HG02981 (cell line): ENCODE data around the gene MIA.
"Not testable (repeated sequence)": the region's sequence is repeated elsewhere in the genome, so short reads cannot be mapped to it uniquely, and the experiment has no call there.

ENCODE experiments used
- ATAC-seq: cut with Tn5 transposase; IDR thresholded peaks from one replicate; pipeline ENCODE4 v1.9.1; 2021; ENCODE audit warnings: mild to moderate bottlenecking, moderate library complexity; ENCODE audit not compliant: unreplicated experiment

The MIA gene

GRCh38 chr19:40777937-40778705, 2.8 kb downstream of the MIA start, which contains the start of gene RAB4B:
TSS of gene RAB4B (plus strand) at chr19:40778247. CDS start at chr19:40778376, 129 bp downstream.
- ATAC-seq, result peak; percentile 60

GRCh38 chr19:40778706-40779284, 3.5 kb downstream of the MIA start:
- no peak for ATAC-seq

DNA sequence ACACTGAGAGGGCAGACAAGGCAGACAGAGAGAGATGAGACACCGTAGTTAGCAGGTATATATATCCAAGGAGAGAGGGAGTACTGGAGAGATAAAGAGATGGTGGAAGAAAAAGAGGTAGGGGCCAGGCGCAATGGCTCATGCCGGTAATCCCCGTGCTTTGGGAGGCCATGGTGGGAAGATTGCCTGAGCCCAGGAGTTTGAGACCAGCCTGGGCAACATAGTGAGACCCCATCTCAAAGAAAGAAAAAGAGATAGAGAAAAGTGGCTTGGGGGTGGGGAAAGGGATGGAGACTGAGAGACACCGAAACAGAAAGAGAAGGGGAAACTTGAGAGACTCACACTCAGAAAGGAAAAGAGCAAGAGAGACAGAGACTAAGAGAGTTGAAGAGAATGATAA, 5.3 kb downstream of the MIA start:
- no peak for ATAC-seq

DNA sequence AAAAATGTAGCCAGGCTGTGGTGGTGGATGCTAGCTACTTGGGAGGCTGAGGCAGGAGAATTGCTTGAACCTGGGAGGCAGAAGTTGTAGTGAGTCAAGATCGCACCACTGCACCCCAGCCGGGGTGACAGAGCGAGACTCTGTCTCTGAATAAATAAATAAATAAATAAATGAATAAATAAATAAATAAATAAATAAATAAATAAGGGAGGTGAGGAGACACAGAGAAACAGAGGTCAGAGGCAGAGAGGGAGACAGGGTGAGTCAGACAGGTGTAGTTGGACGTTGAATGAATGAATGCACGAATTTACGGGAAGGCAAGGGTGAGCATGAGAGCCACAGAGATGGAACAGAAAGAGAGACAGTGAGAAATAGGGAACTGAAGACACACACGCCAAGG, 5.8 kb downstream of the MIA start:
- ATAC-seq, result no peak

DNA sequence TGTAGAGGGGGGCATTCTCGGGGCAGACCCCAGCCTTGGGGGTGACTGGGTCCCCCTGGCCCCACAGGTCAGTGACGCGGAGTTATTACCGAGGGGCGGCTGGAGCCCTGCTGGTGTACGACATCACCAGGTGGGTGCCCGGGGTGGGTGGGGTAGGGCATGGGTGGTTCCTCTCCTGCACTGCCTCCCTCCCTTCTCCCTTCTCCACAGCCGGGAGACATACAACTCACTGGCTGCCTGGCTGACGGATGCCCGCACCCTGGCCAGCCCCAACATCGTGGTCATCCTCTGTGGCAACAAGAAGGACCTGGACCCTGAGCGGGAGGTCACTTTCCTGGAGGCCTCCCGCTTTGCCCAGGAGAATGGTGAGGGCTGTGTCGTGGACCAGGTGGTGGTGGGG, 8.4 kb downstream of the MIA start:
- ATAC-seq, result no peak

DNA sequence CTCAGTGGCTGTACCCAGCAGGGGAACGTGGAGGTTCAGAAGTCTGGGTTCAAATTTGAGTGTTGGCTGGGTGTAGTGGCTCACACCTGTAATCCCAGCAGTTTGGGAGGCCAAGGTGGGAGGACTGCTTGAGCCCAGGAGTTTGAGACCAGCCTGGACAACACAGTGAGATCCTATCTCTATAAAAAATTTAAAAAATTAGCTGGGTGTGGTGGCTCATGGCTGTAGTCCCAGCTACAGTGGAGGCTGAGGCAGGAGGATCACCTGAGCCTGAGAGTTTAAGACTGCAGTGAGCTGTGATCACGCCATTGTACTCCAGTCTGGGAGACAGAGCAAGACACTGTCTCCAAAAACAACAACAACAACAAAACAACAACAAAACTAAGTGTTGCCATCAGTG, 8.8 kb downstream of the MIA start:
- not testable (repeated sequence) for ATAC-seq

DNA sequence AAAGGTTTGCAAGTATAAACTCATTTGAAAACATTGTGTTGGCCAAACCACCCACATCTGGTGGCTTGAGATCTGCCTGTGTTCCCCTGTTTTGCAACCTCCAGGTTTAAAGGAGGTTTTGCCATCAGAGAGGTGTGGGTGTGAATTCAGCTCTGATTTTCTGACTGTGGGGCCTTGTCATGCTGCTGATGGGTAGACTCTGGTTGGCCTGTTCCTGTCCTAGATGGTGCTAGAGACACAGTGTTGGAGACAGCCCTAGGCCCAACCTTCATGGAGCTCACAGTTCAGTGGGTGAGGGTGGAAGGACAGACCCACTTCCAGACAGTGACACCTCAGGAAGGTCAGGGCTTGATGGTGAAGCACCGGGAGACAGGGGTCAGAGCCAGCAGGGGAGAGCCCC, 10.2 kb downstream of the MIA start:
- ATAC-seq, result no peak

DNA sequence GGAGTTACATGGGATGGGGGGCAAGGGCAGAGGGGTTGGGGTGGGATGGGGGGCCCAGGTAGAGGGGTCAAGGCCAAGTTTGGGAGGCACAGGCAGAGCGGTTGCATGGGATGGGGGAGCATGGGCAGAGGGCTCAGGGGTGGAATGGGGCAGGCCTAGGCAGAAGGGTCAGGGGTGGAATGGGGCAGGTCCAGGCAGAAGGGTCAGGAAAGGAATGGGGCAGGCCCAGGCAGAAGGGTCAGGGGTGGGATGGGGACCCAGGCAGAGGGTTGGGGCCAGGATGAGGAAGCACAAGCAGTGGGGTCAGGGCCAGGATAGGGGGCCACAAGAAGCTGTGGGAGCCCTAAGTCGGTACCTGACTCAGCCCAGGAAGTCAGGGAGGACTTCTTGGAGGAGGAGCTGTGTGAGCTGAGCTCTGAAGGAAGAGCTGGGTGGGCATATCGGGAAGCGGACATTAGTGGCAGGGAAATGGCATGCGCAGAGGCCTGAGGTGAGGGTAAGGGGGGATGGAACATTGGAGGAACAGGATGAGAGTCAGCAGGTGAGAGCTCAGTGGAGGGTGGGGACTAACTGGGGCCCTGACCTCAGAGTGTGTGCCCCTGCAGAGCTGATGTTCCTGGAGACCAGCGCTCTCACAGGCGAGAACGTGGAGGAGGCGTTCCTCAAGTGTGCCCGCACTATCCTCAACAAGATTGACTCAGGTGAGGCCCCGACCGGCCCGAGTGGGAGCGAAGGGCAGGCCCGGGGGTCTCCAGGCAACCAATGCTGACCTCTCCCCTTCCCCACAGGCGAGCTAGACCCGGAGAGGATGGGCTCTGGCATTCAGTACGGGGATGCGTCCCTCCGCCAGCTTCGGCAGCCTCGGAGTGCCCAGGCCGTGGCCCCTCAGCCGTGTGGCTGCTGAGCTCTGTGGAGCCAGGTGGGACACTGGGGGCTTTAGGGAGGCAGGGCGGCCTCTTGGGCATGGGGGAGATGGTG, 11.0 kb downstream of the MIA start:
- ATAC-seq, result no peak

- no peak for ATAC-seq
Measured at GRCh38 chr19:40791349-40791748, 16.0 kb downstream of the MIA start.

GRCh38 chr19:40791996-40792395, 16.7 kb downstream of the MIA start:
- ATAC-seq, result no peak

DNA sequence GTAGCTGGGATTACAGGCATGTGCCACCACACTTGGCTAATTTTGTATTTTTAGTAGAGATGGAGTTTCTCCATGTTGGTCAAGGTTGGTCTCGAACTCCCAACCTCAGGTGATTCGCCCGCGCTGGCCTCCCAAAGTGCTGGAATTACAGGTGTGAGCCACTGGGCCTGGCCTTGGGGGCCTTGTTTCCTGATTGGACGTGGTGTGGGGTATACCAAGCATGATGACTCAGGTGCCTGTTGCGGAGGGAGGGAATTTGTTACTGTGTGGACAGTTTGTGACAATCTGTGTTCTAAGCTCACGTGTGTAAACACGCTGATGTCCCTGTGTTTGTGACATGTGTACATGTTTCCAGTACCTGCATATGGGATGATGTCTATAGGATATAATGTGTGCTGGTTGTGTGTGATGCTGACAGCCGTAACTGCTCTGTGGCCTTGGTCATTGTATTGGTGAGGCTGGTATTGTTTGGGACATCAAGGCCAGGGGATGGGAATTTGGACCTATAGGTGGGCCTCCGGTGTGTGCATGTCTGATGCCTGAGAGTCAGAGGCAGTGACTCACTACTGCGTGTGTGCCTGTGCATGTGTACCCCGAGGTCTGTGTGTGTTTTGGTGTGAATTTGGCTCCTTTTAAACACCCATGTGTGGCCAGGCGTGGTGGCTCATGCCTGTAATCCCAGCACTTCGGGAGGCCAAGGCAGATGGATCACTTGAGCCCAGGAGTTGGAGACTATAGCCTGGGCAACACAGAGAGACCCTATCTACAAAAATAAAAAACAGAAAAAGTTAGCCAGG, 22.0 kb downstream of the MIA start:
- no peak for ATAC-seq

DNA sequence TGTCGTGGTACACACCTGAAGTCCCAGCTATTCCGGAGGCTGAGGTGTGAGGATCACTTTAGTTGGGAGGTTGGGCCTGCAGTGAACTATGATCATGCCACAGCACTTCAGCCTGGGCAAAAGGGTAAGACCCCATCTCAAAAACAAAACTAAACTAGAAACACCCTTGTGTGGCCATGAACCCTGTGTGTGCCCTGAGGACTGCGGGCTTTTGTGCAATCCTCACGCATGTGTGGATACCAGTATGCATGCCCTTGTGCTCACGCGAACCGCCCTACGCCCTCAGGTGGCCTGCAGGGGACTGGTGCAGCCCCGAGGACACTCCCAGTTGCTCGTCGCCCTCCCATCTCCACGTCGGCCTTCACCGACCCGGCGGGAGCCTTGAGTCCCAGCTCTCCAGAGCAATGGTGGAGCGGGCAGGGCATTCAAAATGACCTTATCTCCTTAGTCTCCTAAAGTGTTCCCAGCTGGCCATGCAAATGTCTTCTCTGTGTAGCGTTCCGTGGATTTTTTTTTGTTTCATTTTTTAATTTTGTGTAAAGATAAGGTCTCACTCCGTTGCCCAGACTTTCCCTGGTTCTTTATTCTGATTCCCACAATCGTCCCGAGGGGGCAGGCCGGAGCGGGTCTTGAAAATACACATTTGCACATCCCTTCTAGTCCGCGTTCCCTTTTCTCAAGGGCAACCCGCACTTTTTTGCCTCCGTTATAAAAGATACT, 22.8 kb downstream of the MIA start:
- ATAC-seq, result no peak

DNA sequence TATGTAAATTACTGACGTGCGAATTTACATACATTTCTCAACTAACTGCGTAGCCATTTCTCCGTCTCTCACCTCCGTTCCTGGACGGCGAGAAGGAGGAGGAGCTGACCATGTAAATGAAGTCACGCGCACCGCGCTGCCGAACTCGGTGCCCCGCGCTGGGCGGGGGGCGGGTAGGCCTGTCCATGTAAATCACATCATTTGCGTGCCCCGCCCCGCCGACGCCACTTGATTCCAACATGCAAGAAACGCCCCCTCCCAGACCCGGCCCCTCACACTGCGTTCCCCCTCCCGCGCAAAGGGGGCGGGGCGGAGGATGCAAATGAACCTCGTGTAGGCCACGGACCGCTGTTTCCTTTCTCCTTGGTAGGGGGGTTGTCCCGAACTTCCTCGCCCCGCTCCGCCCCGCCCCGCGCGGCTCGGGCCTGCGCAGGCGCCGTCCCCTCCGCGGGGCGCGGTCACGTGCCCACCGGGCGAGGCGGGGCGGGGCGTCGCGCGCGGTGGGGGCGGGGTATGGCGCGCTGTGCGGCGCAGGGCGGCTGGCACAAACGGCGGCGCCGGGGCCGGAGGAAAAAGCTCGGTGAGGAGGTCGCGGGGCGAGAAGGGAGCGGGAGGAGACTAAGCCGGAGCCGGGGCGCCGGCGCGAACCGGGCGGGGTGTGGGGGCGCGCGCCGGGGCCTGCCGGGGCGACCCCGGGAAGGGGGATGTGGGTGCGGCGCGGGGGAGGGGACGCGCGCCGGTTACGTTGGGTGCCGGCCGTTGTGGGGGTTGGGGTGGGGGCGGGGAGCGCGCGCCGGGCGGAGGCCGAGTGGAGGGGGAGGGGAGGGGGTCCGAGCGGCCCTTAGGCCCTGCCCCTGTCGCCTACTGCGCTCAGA, 23.6 kb downstream of the MIA start, which contains the start of gene EGLN2:
TSS of gene EGLN2 (plus strand) at position 509 of the 875 bp plus-strand sequence. CDS start 1,382 bp downstream, outside the sequence.
- ATAC-seq, result peak; percentile 78

DNA sequence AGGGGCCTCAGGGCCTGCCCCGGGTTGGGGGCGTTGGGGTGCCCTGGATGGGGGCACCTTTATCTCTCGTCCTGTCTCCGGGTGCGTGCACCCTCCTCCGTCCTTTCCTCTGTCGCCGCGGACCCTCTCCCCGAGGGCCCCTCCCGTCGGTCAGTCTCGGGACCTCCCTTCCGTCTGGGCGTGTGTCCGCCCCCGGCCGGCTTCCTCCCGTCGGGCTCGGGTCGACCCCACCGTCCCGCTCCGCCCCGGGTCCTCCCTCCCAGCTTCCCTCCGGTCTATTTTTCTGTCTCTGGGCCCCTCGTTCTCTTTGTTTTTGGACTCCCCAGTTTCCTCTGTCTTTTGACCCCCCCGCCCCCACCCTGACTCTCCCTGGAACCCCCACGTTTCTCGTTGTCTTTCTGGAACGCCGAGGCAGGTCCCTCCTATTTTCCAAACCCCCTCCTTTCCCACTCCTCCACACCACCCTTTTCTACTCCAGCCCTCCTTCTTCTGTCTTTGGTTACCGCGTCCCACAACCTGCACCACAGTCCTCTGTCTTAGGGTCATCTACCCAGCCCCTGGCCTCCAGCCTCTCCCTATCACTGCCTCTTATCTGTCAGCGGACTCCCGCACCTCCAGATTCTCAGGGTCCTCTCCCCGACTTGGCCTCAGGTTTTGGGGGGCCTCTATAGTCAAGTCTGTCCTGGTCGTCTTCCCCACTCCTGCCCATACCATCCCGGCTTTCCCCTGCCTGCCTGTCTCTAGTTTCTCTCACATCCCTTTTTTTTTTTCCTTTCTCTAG, 24.4 kb downstream of the MIA start:
- ATAC-seq, result no peak

- no peak for ATAC-seq
Measured at GRCh38 chr19:40800339-40800996, 25.1 kb downstream of the MIA start.

GRCh38 chr19:40800997-40801377, 25.7 kb downstream of the MIA start:
- ATAC-seq, result no peak

DNA sequence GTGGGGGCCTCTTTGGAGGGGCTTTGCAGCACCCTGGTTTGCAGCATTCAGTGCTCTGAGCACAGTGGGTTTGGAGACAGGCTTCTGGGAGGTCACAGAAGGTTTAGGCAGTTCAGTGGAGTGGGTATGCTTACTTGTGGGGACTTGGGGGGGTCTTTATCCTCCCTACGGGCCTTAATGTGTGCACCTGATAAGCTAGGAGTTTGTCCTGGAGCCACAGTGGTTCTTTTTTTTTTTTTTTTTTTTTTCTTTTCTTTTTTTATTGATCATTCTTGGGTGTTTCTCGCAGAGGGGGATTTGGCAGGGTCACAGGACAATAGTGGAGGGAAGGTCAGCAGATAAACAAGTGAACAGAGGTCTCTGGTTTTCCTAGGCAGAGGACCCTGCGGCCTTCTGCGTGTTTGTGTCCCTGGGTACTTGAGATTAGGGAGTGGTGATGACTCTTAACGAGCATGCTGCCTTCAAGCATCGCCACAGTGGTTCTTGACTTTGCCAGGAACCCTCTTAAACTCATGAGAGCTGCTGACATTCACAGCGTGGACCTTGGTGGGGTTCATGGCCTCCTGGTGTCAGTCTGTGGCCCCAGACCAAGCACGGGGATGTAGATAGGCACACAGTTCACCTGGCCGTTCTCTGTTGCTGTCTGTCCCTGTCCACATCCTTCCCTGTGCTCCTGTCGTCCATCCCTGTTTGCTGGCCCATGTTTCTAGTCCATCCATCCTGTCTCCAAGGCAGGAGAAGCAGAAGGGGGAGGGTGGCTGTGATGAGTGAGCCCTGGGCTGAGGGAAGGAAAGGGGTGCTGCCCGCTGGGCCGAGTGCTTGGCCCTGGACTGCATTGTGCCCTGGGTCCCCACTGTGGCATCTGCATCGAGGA, 26.3 kb downstream of the MIA start:
- no peak for ATAC-seq
